GM12872 (cell line): ENCODE data around the gene CYSRT1.

Experiments
- TF ChIP-seq, protein P1 (sequence below): IDR thresholded peaks from 3 replicates; pipeline ENCODE4 v1.5.1; 2011; ENCODE audit warnings: low read depth, mild to moderate bottlenecking, low read length, moderate library complexity; ENCODE audit not compliant: insufficient read depth

CYSRT1 gene

DNA sequence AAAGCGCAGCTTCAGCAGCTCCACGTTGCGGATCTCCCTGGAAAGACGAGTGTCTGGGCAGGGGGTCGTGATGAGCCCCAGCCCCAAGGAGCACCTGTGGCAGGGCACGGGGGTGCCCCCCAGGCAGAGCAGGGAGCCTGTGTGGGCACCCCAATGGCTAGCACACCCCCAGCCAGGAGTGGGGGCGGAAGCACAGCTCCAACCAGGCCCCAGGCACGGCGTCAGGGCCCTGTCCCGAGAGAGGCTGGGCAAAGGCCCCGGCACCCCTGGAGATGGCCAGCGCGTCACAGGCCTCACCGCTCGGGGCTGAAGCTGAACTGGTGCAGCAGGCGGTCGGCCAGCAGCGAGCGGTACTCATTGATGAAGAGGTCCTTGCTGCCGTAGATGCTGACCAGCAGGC, 44.5 kb upstream of the CYSRT1 start:
- TF ChIP-seq, protein P1, sequence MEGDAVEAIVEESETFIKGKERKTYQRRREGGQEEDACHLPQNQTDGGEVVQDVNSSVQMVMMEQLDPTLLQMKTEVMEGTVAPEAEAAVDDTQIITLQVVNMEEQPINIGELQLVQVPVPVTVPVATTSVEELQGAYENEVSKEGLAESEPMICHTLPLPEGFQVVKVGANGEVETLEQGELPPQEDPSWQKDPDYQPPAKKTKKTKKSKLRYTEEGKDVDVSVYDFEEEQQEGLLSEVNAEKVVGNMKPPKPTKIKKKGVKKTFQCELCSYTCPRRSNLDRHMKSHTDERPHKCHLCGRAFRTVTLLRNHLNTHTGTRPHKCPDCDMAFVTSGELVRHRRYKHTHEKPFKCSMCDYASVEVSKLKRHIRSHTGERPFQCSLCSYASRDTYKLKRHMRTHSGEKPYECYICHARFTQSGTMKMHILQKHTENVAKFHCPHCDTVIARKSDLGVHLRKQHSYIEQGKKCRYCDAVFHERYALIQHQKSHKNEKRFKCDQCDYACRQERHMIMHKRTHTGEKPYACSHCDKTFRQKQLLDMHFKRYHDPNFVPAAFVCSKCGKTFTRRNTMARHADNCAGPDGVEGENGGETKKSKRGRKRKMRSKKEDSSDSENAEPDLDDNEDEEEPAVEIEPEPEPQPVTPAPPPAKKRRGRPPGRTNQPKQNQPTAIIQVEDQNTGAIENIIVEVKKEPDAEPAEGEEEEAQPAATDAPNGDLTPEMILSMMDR = no peak

DNA sequence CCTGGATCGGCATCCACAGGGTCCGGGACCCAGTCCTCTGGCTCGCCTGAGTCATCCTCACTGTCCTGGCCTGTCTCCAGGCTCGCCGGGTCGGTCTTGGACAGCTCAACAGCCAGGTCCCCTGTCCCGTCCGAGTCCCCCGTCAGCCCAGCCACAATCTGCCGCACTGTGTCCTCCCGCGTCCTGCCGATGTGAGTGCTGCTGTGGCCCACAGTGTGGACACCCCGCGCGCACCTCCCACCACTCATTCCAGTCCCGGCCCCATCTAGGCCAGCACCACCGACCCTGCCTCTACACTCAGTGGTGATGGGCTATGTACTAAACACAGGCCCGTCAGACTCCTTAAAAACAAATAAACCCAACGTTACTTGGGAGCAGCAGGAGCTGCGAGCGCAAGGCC, 43.3 kb upstream of the CYSRT1 start:
- TF ChIP-seq, protein P1 = no peak

DNA sequence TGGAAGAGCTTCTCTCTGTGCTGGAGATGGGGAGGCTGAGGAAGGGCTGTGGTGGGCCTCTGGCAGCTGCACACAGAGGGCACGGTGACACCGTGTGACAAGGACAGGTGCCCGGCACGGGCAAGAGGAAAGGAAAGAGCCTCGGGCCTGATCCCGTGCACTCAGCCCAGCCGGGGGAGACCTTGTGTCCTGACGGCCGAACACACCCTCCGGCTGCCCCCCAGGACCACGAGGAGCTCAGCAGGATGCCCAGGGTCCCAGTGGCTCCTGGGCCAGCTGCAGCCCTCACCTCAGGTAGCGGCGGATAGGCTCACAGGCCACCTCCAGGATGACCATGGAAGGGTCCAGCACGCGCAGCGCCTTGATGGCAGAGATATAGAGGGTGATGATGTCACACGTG, 42.1 kb upstream of the CYSRT1 start:
- TF ChIP-seq, protein P1 = no peak

DNA sequence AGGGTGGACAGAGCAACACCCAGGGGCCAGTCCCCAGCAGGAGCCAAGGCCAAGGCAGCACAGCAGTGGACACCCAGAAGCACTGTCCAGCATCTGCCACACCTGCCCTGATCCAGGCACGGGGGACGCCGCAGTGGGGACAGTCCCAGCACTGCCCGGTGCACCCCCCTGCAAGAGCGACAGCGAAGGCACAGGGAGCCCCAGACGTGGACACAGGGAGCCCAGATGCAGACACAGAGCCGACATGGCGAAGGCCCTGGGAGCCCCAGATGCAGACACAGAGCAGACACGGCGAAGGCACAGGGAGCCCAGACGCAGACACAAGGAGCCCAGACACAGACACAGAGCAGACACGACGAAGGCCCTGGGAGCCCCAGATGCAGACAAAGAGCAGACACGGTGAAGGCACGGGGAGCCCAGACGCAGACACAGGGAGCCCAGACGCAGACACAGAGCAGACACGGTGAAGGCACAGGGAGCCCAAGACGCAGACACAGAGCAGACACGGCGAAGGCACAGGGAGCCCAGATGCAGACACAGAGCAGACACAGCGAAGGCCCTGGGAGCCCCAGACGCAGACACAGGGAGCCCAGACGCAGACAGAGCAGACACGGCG, 40.9 kb upstream of the CYSRT1 start:
- TF ChIP-seq, protein P1 = no peak

DNA sequence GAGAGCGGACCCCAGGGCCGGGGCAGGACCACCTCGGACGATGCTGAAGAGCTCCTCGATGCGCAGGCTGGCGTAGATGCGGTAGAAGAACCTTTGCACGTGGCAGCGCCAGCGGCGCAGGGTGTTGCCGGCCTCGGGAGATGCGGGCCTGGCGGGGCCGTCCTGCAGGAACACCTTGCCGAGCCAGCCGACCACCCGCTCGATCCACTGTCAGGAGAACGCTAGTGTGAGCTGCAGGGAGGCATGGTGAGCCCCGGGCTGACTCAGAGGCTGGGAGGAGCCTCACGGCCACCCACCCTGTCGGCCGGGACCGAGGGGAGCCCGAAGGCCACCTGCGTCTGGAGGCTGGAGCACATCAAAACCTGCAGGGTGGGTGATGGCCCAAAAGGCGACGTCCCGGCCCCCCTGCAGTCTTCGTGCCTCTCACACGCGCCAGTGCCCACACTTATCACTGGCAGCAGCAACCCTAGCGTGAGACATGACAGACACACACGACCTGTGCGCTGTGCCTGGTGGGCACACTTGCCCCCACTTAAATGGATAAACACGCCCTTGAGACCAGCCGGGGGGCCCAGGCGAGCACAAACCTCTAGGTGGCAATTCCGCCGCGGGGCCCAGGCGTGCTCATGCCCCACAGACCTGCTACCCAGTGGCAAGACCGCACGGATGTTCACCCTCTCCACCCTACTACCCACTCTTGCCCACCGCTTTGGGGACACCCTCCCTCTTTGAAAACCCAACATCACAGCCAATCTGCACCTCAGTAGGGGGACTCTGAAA, 39.9 kb upstream of the CYSRT1 start:
- TF ChIP-seq, protein P1 = no peak

DNA sequence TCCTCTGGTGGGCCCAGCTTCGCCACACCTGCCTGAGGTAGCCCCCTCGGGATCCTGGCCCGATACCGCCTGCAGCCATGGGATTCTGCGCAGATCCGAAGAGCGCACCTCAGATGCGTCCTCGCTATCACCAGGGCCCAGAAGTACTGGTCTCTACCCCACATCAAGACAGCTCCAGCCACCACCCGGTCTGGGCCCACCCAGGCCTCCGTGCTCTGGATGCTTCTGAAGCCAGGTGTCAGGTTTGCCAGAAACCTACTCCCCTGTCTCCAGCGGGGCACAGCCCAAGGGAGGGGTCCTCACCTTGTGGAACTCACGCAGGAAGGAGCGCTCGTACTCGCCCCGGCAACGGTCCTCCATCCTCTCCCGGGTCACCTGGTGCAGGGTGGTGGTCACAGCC, 39.1 kb upstream of the CYSRT1 start:
- TF ChIP-seq, protein P1 = no peak

DNA sequence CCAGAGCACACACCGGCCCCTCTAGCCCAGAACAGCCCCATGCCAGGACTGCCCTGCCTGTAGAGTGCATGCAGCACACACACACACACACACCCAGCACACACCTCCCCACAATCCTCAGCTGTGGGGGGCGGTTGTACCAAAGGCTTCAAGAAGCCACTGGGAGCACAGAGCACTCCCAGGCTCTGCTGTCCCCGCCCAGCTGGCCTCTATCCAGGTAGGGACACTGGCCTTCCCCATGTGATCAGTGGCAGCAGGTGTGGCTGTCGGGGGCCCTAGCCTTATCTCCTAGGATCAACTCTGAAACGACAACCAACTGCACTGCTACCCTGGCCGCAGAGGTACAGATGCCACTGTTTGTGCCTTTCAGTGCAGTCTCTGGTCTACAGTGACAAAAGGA, 38.6 kb upstream of the CYSRT1 start:
- TF ChIP-seq, protein P1 = no peak
